DMS 273 treated with DMSO at 0.1 percent for 48 hours (cell line): ENCODE measurements around the gene SETX.
"Not testable (repeated sequence)": the region's sequence is repeated elsewhere in the genome, so short reads cannot be mapped to it uniquely, and the experiment has no call there.

ENCODE experiments used
- DNase-seq: peaks from one replicate; lab custom pipeline; 2025; lab: John Stamatoyannopoulos, UW

Gene SETX

GRCh38 chr9:132354637-132355355 is at the start of gene SETX:
Gene SETX, minus strand, starts transcription at chr9:132354986. Its CDS starts 5,558 bp downstream, at chr9:132349428.
- DNase-seq = peak; percentile 89

- no peak for DNase-seq
These were observed 49.6 kb upstream of the SETX start for GRCh38 chr9:132404228-132404881.

GRCh38 chr9:132401824-132402223 is 47.0 kb upstream of the SETX start:
- DNase-seq = no peak

GRCh38 chr9:132395560-132395959 is 40.8 kb upstream of the SETX start:
- DNase-seq = no peak

- no peak for DNase-seq
These were observed 36.7 kb upstream of the SETX start for GRCh38 chr9:132391449-132391848.

DNA sequence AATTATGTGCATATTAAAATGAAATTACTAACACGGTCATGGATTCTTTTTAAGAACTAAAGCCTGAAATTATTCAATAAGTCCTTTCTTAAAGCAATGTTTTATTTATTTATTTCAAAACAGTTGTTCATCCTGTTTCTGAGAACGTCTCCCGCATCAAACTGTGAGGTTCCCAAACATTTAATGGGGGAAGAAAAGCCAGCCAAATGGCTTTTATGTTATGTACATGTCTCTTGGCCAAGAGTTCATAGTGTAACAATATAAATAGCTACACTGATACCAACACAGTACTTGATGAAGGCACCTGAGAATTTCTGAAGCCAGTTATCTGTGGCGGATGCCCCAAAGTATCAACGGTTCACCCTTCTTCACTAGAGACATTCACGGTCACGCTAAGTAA is 36.2 kb upstream of the SETX start:
- no peak for DNase-seq

- no peak for DNase-seq
These were observed 32.3 kb upstream of the SETX start for GRCh38 chr9:132387133-132387532.

- DNase-seq = no peak
These were observed 29.6 kb upstream of the SETX start for GRCh38 chr9:132384376-132384775.

GRCh38 chr9:132383462-132383883 is 28.7 kb upstream of the SETX start:
- no peak for DNase-seq

GRCh38 chr9:132381966-132382541 is 27.3 kb upstream of the SETX start:
- DNase-seq = no peak

GRCh38 chr9:132378416-132378815 is 23.6 kb upstream of the SETX start:
- not testable (repeated sequence) for DNase-seq

DNA sequence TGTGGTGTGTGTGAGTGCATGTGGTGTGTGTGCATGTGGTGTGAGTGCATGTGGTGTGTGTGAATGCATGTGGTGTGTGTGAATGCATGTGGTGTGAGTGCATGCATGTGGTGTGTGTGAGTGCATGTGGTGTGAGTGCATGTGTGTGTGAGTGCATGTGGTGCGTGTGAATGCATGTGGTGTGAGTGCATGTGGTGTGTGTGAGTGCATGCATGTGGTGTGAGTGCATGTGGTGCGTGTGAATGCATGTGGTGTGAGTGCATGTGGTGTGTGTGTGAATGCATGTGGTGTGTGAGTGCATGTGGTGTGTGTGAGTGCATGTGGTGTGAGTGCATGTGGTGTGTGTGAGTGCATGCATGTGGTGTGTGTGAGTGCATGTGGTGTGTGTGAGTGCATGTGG is 23.0 kb upstream of the SETX start:
- DNase-seq = not testable (repeated sequence)

DNA sequence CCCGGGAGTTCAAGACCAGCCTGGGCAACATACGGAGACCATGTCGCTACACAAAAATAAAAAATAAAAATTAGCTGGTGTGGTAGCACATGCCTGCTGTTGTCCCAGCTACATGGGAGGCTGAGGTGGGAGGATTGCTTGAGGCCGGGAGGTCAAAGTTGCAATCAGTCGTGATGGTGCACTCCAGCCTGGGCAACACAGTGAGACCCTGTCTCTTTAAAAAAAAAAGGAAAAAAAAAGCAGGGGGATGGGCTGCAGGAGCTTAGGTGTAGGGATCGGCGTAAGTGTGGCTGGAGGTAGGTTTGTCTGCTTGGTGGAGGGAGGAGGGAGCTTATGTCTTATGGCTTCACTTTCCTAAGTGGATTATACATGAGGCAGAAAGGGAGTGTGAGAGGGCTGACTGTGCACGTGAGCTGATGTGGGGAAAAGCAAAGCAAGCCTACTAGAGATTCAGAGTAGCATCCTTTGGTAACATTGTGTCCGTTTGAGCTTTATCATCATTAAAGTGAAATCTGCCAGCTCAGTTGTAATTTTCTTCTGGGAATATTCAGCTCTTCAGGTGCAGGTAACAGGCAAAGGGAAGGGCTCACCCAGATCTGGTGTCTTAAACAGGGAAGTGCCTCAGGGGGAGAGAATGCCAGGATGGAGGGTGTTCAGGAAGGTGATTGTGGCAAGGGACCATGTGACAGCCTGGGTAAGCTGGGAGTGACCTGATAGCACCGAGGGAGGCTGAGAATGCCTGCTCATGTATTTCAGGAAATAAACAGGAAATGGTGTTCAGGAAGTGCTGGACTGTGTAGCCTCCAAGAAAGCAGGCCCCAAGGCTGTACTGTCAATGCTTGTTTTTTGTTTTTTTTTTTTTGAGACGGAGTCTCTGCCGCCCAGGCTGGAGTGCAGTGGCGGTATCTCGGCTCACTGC is 17.6 kb upstream of the SETX start:
- DNase-seq = no peak

GRCh38 chr9:132370592-132370991 is 15.8 kb upstream of the SETX start:
- no peak for DNase-seq

DNA sequence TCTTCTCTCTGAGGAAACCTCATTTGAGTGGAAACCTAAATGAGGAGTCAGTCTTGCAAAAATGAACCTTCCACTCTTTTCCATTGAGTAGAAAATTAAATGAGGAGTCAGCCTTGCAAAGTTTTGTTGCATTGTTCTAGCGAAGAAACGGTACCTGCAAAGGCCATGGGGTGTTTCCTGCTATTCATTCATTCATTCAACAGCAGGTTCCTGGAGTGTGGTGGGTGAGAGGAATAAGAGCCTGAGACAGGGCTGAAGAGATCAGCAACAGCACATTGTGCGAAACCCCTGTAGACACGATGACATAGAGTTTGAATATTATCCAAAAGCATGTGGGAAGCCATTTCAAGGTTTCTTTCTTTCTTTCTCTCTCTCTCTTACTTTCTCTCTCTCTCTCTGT is 14.6 kb upstream of the SETX start:
- no peak for DNase-seq

DNA sequence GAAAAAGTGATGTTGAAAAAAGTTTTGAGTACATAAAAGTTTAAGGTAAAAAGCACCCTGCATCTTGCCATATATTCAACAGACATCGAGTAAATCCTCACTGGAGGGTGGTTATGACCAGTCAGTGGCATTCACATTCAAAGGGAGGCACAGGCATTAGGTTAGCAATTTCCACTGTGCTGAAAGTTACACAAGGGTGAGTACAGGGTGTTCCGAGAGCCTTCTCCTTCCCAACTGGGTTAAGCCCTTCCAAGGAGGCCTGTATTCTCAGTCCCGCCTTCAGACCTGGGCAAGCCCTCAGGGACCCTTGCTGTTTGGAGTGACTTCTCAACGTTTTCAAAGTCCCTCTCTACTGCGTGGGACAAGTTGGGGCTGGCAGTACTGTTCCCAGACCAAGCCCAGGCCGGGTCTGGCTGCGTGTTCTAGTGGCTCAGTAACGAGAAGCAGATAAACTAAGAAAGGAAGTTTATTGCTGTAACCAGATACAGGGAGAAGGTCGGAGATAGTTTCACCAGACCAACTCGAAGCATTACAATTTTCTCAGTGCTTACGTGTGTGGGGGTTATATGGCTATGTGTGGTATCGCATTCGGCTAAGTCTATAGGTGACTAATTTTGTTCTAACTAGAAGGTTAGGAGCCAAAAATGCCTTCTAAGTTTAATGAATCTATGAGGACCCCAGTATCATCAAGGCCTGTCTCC is 13.0 kb upstream of the SETX start:
- DNase-seq = no peak

DNA sequence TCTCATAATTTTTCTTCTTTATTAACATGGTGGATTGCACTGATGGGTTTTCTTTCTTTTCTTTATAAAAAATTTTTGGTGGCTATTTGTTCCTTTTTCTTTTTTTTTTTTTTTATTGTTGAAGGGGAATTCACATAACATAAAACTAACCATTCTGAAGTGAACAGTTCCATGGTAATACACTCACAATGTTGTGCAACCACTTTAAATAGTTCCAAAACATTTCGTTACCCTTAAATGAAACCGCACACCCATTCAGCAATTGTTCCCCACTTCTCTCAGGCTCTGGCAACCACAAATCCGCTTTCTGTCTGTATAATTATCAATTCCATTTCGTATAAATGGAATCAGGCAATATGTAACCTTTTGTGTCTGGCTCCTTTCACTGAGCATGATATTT is 11.7 kb upstream of the SETX start:
- DNase-seq = no peak

DNA sequence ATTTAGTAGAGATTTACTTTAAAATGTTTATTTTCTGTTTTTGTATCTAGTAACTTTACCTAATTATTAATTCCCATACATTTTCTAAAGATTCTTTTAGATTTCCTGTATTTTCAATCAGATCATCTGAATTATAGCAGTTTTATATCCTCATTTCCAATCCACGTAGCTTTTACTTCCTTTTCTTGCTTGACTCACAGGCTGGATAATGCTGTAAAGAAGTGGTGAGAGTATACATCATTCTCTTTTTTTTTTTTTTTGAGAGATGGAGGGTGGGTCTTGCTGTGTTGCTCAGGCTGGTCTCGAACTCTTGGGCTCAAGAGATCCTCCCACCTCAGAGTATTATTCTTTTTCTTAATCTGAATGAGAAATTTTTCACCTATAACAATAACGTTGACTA is 11.2 kb upstream of the SETX start:
- no peak for DNase-seq

DNA sequence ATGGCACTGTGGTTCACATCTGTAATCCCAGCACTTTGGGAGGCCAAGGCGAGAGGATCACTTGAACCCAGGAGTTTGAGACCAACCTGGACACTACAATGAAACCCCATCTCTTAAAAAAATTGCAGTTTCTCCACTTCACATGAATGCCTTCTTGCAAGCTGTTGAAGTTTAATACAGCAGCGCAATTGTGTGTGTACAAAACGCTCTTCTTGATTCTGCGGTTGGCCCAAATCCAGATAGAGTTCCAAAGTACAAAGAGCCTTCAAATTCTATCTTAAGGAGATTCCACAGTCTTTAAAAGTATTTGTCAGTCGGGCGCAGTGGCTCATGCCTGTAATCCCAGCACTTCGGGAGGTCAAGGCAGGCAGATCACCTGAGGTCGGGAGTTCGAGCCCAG is 9.3 kb upstream of the SETX start:
- no peak for DNase-seq

DNA sequence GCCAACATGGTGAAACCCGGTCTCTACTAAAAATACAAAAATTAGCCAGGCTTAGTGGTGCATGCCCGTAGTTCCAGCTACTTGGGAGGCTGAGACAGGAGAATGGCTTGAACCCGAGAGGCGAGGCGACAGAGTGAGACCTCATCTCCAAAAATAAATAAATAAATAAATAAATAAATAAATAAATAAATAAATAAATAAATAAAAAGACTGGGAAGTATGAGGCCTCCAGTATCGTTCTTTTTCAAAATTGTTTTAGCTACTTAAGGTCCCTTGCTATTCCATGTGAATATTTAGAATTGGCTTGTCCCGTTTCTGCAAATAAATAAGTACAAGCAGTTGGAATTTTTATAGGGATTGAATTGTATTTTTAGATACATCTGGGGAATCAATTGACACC is 3.0 kb upstream of the SETX start:
- DNase-seq = no peak

DNA sequence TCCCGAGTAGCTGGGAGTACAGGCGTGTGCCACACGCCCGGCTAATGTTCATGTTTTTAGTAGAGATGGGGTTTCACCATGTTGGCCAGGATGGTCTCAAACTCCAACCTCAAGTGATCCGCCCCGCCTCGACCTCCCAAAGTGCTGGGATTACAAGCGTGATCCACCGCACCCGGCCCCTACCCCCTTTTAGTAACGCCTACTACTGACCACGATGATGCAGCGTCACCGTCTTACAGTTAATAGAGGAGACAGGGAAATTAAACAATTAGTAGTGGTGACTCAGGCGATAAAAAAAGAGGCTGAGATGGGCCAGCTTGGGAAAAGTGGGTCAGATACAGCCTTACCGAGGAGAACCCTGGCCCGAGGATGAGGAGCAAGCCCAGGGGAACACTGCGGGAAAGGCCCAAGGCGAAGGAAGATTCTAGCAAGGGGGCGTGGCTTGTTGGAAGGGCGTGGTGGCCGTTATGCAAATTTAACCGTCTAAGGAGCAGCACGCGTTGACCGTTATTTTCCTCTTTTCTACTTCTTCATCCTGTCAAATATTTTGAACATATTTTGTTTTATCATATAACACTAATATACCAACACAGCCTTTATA is 1.6 kb upstream of the SETX start:
- no peak for DNase-seq
